Smooth muscle cell of bladder (primary cell): Measurements from ENCODE around the gene ERG. TPM values are rescaled to one million over a fixed set of nuclear protein-coding genes. Genes with fewer than 3 reads are reported as not detected.

Experiments used
- total RNA-seq: library from RNA; depleted of rRNA; stranded (reverse); fragments of >200 nt; gene quantifications from 2 replicates; pipeline ENCODE4 v1.2.3, GENCODE V29; 2014

ERG gene
- 0.28 and 0.43 TPM in 2 replicates for total RNA-seq

DNA sequence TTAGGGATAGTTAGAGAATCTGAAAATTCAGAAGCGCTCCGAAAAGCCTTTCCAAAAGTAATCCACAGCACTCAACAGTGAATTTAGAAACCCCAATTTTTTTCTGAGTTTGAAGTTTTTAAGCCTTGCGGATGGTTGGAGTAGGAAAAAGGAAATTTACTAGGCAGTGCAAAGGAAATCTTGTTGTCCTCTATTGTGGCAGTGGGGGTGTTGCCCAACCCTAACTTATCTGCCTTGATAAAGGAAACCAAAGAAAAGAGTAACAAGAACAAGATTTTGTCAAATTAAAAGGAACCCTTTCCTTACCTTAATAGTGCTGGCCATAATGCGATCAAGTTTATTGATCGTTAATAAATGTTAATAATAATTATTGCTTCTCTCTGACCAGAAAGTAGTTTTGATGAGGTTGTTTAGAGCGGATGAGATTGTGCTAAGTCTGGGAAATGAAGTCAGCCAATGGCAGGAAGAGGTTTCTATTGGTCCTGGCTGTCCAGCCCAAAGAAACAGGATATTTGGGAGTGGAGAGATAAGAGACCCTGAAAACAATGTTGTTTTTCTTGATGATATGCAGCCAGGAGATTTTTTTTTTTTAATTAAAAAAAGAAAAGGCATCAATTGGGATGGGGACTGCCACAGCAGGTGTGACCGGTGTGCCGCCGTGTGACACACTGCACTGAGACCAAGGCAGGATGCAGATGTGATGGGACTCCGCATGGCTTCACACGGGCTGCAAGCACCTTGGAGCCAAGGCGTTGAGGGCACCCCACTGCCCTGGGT is at the start of gene ERG:
Gene ERG (minus strand): TSS at position 421 of the 777 bp plus-strand sequence. CDS start 97 bp downstream, at position 324.

Other genes starting within 250 kb of the ERG start
- 1.1 and 3.7 TPM in 2 replicates for gene KCNJ15, start 241.5 kb downstream of the ERG start, total RNA-seq